K562 (cell line): ENCODE results near the gene IRF4. TPM values are rescaled to one million over a fixed set of nuclear protein-coding genes. Genes with fewer than 3 reads are reported as not detected.

ENCODE experiments used
- ATAC-seq: fragments of 200-7000 bp; cut with Tn5 transposase; 3 replicates; pipeline ENCODE4 v1.9.1; 2020; ENCODE audit warnings: moderate library complexity
- BruUV-seq: library from RNA; stranded (reverse); fragments of 400-500 nt; replicated peaks from 2 replicates; lab custom pipeline; 2021; lab: Mats Ljungman, UMichigan
- CTCF ChIA-PET: fragments of 300-600 bp; formaldehyde crosslinking; extraction: SDS; loops from one replicate; lab custom pipeline; 2021; ENCODE audit warnings: low intra/inter-chr PET ratio; lab: Yijun Ruan, JAX
- POLR2A ChIA-PET: fragments of 300-600, 350-650 bp; sonication (Branson Sonifier 250); formaldehyde crosslinking; extraction: SDS; loops from one replicate; lab custom pipeline; 2021; ENCODE audit warnings: antibody characterized with exemption, inconsistent platforms; lab: Yijun Ruan, JAX
- DNase-seq, 4 experiments: peaks; one replicate each; pipeline versions ENCODE4 v3.0.0 to v3.0.0-alpha.2; 2011 to 2018; ENCODE audit warnings: low spot score in 3 of 4, mixed read lengths in 3 of 4; ENCODE audit errors: extremely low read depth in 1 of 4
- FAIRE-seq: peaks from 2 replicates; lab custom pipeline; 2011; peaks lifted over from hg19 to GRCh38; lab: Jason Lieb, UNC
- H2AFZ ChIP-seq: 2 replicates; pipeline ENCODE4 v1.6.0; 2011; ENCODE audit warnings: low read depth, low read length, control low read depth, inconsistent platforms
- H3K27ac ChIP-seq: fragments of 200-600 bp; 3 replicates; pipeline ENCODE4 v1.8.0; 2011; ENCODE audit warnings: low read depth, mild to moderate bottlenecking, control low read depth, inconsistent platforms, low read length, moderate library complexity, mixed read lengths; ENCODE audit errors: extremely low read depth
- H3K27me3 ChIP-seq, 2 experiments: fragments of 300-600 bp in 1 of 2; 2 replicates in 1 of 2; 3 replicates in 1 of 2; pipeline versions ENCODE4 v1.6.0 to v1.8.0; 2011; ENCODE audit warnings: inconsistent platforms in 2 of 2, low read length in 2 of 2, mild to moderate bottlenecking in 1 of 2, mixed read lengths in 1 of 2, moderate library complexity in 1 of 2; ENCODE audit not compliant: control insufficient read depth in 2 of 2, insufficient read depth in 2 of 2
- H3K36me3 ChIP-seq: fragments of 300-600 bp; 3 replicates; pipeline ENCODE4 v1.8.0; 2011; ENCODE audit warnings: mild to moderate bottlenecking, low read length, inconsistent platforms; ENCODE audit not compliant: control insufficient read depth, insufficient read depth
- H3K4me1 ChIP-seq, 2 experiments: fragments of 200-600 bp in 1 of 2; replicated peaks in 1 of 2; 2 replicates in 1 of 2; 3 replicates in 1 of 2; pipeline versions ENCODE4 v1.5.1 to v1.8.0; 2011; ENCODE audit warnings: inconsistent platforms in 2 of 2, low read length in 2 of 2, mild to moderate bottlenecking in 1 of 2, mixed read lengths in 1 of 2, moderate library complexity in 1 of 2; ENCODE audit not compliant: control insufficient read depth in 2 of 2, insufficient read depth in 2 of 2
- H3K4me2 ChIP-seq: 2 replicates; pipeline ENCODE4 v1.6.1; 2011; ENCODE audit warnings: low read length, control low read depth, inconsistent platforms, mixed read lengths; ENCODE audit not compliant: insufficient read depth
- H3K4me3 ChIP-seq: fragments of 200-600 bp; sonication (generic), shearing (Covaris generic); 2 replicates; pipeline ENCODE4 v1.5.1; 2016; ENCODE audit warnings: control low read depth, inconsistent platforms
- H3K79me2 ChIP-seq: fragments of 200-600 bp; 3 replicates; pipeline ENCODE4 v1.8.0; 2011; ENCODE audit warnings: low read length, inconsistent platforms; ENCODE audit not compliant: control insufficient read depth, insufficient read depth
- H3K9ac ChIP-seq, 2 experiments: 2 replicates each; pipeline versions ENCODE4 v1.6.0 to v1.6.1; 2011; ENCODE audit warnings: low read depth in 2 of 2, low read length in 2 of 2, control low read depth in 1 of 2, inconsistent platforms in 1 of 2, mild to moderate bottlenecking in 1 of 2, mixed read lengths in 1 of 2; ENCODE audit not compliant: insufficient read depth in 1 of 2
- H3K9me1 ChIP-seq: one replicate; pipeline ENCODE4 v1.6.0; 2011; ENCODE audit warnings: inconsistent platforms, mild to moderate bottlenecking, low read length, moderate library complexity; ENCODE audit not compliant: control insufficient read depth, insufficient read depth
- H3K9me3 ChIP-seq: replicated peaks from 2 replicates; pipeline ENCODE4 v1.5.1; 2011; ENCODE audit warnings: low read depth, low read length, inconsistent platforms; ENCODE audit not compliant: control insufficient read depth, insufficient read depth
- H4K20me1 ChIP-seq: replicated peaks from 2 replicates; pipeline ENCODE4 v1.6.1; 2011; ENCODE audit warnings: low read length, inconsistent platforms, mixed read lengths; ENCODE audit not compliant: control insufficient read depth, insufficient read depth
- BACH1 ChIP-seq: fragments of 200-800 bp; sonication (Bioruptor generic); IDR thresholded peaks from 2 replicates; pipeline ENCODE4 v1.6.1; 2016; ENCODE audit warnings: missing genetic modification characterization, missing compliant biosample characterization
- COPS2 ChIP-seq: fragments of 450-650 bp; conservative IDR thresholded peaks from 2 replicates; pipeline ENCODE4 v1.6.1; 2016; ENCODE audit warnings: mild to moderate bottlenecking, moderate library complexity
- JUN ChIP-seq, 2 experiments: sonication (generic) in 1 of 2; formaldehyde crosslinking in 1 of 2; IDR thresholded peaks; 2 replicates each; pipeline versions ENCODE4 v1.6.1 to v1.8.0; 2012 to 2022; ENCODE audit warnings: borderline replicate concordance in 2 of 2, mild to moderate bottlenecking in 2 of 2, improper control_type of control experiment in 1 of 2, low read depth in 1 of 2, low read length in 1 of 2, missing genetic modification reagents in 1 of 2
- RAD51 ChIP-seq: fragments of 450-650 bp; IDR thresholded peaks from 2 replicates; pipeline ENCODE4 v1.7.1; 2016; ENCODE audit warnings: low read depth, mild to moderate bottlenecking, borderline replicate concordance
- RCOR1 ChIP-seq, 2 experiments: IDR thresholded peaks; 2 replicates each; pipeline ENCODE4 v1.6.1; 2012; ENCODE audit warnings: low read depth in 2 of 2, low read length in 2 of 2, borderline replicate concordance in 1 of 2, improper control_type of control experiment in 1 of 2
- ZC3H8 ChIP-seq: fragments of 450-650 bp; IDR thresholded peaks from 2 replicates; pipeline ENCODE4 v1.6.1; 2017
- ZNF253 ChIP-seq: fragments of 250-450 bp; sonication (Bioruptor Pico); conservative IDR thresholded peaks from 2 replicates; pipeline ENCODE4 v1.6.1; 2021; ENCODE audit warnings: mild to moderate bottlenecking
- ZNF354B ChIP-seq: fragments of 250-450 bp; sonication (Bioruptor Pico); IDR thresholded peaks from 2 replicates; pipeline ENCODE4 v1.4.0; 2020
- ZNF436 ChIP-seq: fragments of 250-450, 450-650 bp; sonication (Bioruptor Pico); formaldehyde crosslinking; IDR thresholded peaks from 2 replicates; pipeline ENCODE4 v1.7.0; 2020; ENCODE audit warnings: mild to moderate bottlenecking
- ZNF77 ChIP-seq: fragments of 250-450 bp; sonication (Bioruptor Pico); IDR thresholded peaks from 2 replicates; pipeline ENCODE4 v1.5.0; 2020
- ZZZ3 ChIP-seq: fragments of 450-650 bp; IDR thresholded peaks from 2 replicates; pipeline ENCODE4 v1.6.1; 2016; ENCODE audit warnings: antibody characterized with exemption, mild to moderate bottlenecking, moderate library complexity
- WGBS: fragments of 100-300 bp; shearing (Covaris generic); methylation state at CpG from one replicate; pipeline ENCODE4 v1.1.6; 2016; ENCODE audit warnings: low coverage, mixed read lengths; ENCODE audit not compliant: insufficient coverage; ENCODE audit errors: missing lambda C conversion rate; 5-methylcytosine and 5-hydroxymethylcytosine counted together
- in situ Hi-C: fragments of 300-500 bp; cut with MboI; formaldehyde crosslinking; loops from 4 replicates; pipeline ENCODE4 v1.15.0; 2018; ENCODE audit warnings: inconsistent platforms, mixed read lengths
- intact Hi-C: fragments of 100-400 bp; cut with micrococcal nuclease; formaldehyde crosslinking; loops from 2 replicates; pipeline ENCODE4 v1.14.2; 2022
- polyA plus RNA-seq, 8 experiments: library from polyadenylated mRNA; depleted of rRNA in 4 of 8; stranded (reverse) in 5 of 8; unstranded in 3 of 8; fragments of >200 nt; fragmentation: Nextera tagmentation in 2 of 8; fragmentation: Illumina TruSeq in 1 of 8; extraction: Ambion mirVana in 2 of 8; extraction: Trizol in 1 of 8; gene quantifications; 2 replicates each; pipeline versions ENCODE4 v1.2.1 to v1.2.3, GENCODE V29; 2011 to 2014; ENCODE audit warnings: inconsistent platforms in 1 of 8, missing spikeins in 1 of 8
- total RNA-seq, 7 experiments: library from RNA; depleted of rRNA in 6 of 7; stranded (reverse); fragments of >200 nt in 6 of 7; fragmentation: Illumina TruSeq in 2 of 7; extraction: Trizol in 2 of 7; gene quantifications; 2 replicates each; pipeline versions ENCODE4 v1.2.1 to v1.2.3, GENCODE V29; 2011 to 2021; ENCODE audit warnings: low replicate concordance in 1 of 7
- TF ChIP-seq, protein P1 (sequence below): fragments of 250-450 bp; sonication (Bioruptor Pico); IDR thresholded peaks from 2 replicates; pipeline ENCODE4 v1.5.0; 2022; ENCODE audit warnings: mild to moderate bottlenecking
- TF ChIP-seq, protein P2 (sequence below): fragments of 450-650 bp; IDR thresholded peaks from 2 replicates; pipeline ENCODE4 v1.6.1; 2016; ENCODE audit warnings: low read depth

The IRF4 gene
- total and polyA plus RNA-seq, 9 of the 15 experiments (the other 6 are each of a cell fraction or from before 2014, with no cell fraction given) = 0.05 to 0.33 (median 0.09) TPM; not detected in 6

DNA sequence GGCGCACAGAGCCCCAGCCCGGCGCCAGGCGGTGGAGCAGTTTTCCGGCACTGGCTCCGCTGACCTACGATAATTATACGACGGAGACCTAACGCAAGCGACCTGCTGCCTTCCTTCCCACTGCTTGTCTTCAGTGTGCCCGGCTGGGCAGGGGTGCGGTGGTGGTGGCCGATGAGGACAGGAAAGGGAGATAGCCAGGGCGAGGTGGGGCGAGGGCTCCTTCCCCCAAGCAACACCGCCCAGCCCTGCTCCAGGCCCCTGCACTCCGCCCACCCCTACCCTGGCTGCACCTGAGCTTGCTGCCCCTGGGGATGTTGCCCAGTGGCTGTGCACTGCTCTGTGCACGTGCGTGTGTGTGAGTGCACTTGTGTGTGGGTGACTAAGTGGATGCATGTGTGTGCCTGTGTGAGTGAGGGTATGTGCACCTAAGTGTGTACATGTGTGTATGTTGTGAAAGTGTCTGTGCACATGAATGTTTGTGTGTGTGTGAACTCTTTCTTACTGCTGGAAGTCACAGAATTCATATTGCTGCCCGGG lies 42.6 kb upstream of the IRF4 start:
- BruUV-seq = no TSS peak
- Histone ChIP-seq H3K36me3 (no peaks in the 10 kb centered on the region), H3K9ac (no peak overlapping the region), H3K4me2 (no peak overlapping the region), H3K79me2 (no peaks in the 10 kb centered on the region), H4K20me1 (0 out of 2 replicates have a peak, but pooled peaks cover 3% of the 10 kb centered on the region), H3K9me1 (no peaks in the 10 kb centered on the region), H2AFZ (no peak overlapping the region), H3K27ac (no peak overlapping the region), H3K9me3 (no peaks in the 10 kb centered on the region), H3K4me3 (no peak overlapping the region), H3K4me1 (no peaks in the 10 kb centered on the region), H3K27me3 (peaks cover 0 to 21% of the 10 kb centered on the region in 2 experiments; a peak in 3 of 5 replicates)
- ATAC-seq = no peak
- CTCF ChIA-PET = no interaction called here
- WGBS = 29% methylated on average over 21 of the region's 21 CpGs
- intact Hi-C loops (no loop called here), in situ Hi-C loops (no loop called here)
- POLR2A ChIA-PET = interaction anchor here (2.4 to 3.0 kb wide), 2 partner anchors 8 to 12 kb away, joined by 6 to 19 read pairs; no protein-coding TSS in a partner anchor
- no peak for DNase-seq
- FAIRE-seq = no peak
- TF ChIP-seq JUN (IDR thresholded peaks at IDR 0.05; ENCODE audit: borderline replicate concordance, low read depth, low read length) (no peak), JUN (CRISPR knock-in tag; IDR thresholded peaks at IDR 0.05; ENCODE audit: borderline replicate concordance) (no peak), ZNF253 (CRISPR knock-in tag) (no peak), ZNF436 (no peak), ZZZ3 (no peak), BACH1 (tag) (no peak), ZNF354B (no peak), RCOR1 (IDR thresholded peaks at IDR 0.05; ENCODE audit: borderline replicate concordance in 1 of 2, low read depth in 2 of 2, low read length in 2 of 2) (no peak), RAD51 (no peak), ZC3H8 (no peak), COPS2 (no peak), ZNF77 (CRISPR knock-in tag) (no peak)
- TF ChIP-seq, protein P1, sequence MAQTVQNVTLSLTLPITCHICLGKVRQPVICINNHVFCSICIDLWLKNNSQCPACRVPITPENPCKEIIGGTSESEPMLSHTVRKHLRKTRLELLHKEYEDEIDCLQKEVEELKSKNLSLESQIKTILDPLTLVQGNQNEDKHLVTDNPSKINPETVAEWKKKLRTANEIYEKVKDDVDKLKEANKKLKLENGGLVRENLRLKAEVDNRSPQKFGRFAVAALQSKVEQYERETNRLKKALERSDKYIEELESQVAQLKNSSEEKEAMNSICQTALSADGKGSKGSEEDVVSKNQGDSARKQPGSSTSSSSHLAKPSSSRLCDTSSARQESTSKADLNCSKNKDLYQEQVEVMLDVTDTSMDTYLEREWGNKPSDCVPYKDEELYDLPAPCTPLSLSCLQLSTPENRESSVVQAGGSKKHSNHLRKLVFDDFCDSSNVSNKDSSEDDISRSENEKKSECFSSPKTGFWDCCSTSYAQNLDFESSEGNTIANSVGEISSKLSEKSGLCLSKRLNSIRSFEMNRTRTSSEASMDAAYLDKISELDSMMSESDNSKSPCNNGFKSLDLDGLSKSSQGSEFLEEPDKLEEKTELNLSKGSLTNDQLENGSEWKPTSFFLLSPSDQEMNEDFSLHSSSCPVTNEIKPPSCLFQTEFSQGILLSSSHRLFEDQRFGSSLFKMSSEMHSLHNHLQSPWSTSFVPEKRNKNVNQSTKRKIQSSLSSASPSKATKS = no peak
- TF ChIP-seq, protein P2, sequence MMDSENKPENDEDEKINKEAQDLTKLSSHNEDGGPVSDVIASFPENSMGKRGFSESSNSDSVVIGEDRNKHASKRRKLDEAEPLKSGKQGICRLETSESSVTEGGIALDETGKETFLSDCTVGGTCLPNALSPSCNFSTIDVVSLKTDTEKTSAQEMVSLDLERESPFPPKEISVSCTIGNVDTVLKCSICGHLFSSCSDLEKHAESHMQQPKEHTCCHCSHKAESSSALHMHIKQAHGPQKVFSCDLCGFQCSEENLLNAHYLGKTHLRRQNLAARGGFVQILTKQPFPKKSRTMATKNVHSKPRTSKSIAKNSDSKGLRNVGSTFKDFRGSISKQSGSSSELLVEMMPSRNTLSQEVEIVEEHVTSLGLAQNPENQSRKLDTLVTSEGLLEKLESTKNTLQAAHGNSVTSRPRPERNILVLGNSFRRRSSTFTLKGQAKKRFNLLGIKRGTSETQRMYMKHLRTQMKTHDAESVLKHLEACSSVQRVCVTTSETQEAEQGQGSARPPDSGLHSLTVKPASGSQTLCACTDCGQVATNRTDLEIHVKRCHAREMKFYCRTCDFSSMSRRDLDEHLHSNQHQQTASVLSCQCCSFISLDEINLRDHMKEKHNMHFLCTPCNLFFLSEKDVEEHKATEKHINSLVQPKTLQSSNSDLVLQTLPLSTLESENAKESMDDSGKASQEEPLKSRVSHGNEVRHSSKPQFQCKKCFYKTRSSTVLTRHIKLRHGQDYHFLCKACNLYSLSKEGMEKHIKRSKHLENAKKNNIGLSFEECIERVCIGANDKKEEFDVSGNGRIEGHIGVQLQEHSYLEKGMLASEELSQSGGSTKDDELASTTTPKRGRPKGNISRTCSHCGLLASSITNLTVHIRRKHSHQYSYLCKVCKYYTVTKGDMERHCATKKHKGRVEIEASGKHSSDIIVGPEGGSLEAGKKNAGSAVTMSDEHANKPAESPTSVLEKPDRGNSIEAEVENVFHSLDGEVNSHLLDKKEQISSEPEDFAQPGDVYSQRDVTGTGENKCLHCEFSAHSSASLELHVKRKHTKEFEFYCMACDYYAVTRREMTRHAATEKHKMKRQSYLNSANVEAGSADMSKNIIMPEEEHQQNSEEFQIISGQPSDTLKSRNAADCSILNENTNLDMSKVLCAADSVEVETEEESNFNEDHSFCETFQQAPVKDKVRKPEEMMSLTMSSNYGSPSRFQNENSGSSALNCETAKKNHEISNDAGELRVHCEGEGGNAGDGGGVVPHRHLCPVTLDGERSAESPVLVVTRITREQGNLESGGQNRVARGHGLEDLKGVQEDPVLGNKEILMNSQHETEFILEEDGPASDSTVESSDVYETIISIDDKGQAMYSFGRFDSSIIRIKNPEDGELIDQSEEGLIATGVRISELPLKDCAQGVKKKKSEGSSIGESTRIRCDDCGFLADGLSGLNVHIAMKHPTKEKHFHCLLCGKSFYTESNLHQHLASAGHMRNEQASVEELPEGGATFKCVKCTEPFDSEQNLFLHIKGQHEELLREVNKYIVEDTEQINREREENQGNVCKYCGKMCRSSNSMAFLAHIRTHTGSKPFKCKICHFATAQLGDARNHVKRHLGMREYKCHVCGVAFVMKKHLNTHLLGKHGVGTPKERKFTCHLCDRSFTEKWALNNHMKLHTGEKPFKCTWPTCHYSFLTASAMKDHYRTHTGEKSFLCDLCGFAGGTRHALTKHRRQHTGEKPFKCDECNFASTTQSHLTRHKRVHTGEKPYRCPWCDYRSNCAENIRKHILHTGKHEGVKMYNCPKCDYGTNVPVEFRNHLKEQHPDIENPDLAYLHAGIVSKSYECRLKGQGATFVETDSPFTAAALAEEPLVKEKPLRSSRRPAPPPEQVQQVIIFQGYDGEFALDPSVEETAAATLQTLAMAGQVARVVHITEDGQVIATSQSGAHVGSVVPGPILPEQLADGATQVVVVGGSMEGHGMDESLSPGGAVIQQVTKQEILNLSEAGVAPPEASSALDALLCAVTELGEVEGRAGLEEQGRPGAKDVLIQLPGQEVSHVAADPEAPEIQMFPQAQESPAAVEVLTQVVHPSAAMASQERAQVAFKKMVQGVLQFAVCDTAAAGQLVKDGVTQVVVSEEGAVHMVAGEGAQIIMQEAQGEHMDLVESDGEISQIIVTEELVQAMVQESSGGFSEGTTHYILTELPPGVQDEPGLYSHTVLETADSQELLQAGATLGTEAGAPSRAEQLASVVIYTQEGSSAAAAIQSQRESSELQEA = no peak
